Stimulated activated CD8-positive, alpha-beta memory T cell treated with anti-CD3 and anti-CD28 coated beads, Interleukin-7, amount 100 ng/mL, for 1 hour (primary cell): ENCODE measurements around the gene PRKCSH.
"Not testable (repeated sequence)": the region's sequence is repeated elsewhere in the genome, so short reads cannot be mapped to it uniquely, and the experiment has no call there.

ENCODE experiments used
- DNase-seq, 2 donors: peaks; one replicate each; pipeline ENCODE4 v3.0.0-alpha.2; 2020; ENCODE audit warnings: low read depth in 2 of 2

PRKCSH gene

DNA sequence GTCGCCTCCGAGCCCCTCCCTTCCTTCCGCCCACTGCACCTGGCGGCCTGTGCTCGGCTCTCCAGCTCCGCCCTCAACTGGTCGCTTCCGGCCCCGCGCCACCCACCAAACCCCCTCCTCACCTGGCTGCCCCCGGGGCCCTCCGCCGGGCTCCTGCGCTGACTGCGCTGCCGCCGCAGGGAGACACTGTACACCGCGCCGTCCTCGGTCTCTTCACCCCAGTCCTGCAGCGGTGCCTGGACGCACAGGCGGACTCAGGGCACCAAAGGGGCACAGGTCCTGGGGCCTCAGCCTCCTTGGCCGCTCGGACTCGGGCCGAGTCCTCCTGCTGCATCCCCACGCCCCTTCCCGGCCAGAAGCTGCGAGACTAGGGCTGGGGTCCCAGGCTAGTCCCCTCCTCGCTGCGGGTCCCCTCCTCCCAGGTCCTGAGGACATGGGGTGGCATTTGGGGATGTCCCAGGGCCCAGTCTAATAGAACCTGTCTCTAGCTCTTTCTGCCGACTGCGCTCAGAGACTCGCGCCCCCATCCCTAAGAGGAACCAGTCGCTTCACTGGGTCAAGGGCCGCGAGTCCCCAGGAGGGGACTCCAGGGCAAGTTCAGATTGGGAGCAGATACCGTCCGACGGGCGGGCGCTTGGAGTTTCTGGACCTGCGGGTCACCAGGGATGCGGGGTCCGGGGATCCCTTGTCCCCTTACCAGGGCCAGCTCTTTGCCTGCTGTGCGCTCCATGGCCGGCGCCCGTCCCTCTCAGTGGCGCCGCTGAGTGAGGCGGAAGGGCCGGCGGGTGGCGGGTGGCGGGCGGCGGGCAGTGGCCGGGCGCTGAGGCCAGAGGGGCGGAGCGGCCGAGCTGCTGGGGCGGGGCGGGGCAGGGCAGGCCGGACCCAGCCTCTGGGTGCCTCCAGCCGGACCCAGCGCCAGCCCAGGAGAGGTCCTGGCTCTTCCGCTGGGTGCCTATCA is 16.6 kb upstream of the PRKCSH start, which contains the start of gene RGL3:
Gene RGL3, minus strand, starts transcription at position 766 of the 958 bp plus-strand sequence. Its CDS starts 36 bp downstream, at position 730.
- DNase-seq: no peak

DNA sequence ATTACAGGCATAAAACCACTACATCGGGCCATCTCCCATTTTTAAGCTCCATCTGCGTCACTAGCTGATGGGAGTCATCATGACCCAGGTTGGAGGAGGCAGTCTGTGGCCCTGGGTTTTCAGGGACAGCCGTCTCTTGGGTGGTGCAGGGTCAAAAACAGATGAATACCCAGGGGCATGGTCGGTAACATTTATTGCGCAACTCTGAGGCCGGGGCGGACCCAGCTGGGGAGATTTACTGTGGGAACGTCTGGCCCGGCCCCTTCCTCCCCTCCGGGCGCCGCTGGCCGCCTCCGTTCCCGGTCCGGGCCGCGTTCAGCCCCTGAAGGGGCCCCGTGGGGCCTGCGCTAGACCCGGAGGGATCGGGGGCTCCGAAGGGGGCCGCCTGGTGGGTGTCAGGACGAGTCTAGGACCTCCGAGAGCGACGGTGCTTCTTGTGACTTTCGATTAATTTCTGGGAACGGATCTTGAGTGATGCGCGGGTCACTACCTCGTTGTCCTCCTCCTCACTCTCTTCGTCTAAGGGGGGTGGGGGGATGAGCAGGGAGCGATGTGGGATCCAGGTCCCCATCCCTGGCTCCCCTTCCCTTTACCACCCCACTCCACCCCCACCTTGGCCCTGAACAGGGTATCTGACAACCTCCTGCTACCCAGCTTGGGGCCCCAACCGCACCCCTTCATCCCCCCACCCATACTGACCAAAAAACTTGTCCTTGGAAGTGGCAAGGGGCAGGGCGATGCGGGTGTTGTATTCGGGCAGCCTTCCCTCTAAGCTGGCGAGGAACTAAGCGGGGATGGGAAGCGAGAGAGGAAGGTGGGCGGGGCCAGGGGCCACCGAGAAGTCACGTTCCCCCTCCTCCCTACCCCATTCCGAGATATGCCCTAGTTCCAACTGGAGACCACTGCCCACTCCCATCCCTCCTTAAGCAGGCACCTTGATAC is 14.7 kb upstream of the PRKCSH start:
- no peak for DNase-seq

DNA sequence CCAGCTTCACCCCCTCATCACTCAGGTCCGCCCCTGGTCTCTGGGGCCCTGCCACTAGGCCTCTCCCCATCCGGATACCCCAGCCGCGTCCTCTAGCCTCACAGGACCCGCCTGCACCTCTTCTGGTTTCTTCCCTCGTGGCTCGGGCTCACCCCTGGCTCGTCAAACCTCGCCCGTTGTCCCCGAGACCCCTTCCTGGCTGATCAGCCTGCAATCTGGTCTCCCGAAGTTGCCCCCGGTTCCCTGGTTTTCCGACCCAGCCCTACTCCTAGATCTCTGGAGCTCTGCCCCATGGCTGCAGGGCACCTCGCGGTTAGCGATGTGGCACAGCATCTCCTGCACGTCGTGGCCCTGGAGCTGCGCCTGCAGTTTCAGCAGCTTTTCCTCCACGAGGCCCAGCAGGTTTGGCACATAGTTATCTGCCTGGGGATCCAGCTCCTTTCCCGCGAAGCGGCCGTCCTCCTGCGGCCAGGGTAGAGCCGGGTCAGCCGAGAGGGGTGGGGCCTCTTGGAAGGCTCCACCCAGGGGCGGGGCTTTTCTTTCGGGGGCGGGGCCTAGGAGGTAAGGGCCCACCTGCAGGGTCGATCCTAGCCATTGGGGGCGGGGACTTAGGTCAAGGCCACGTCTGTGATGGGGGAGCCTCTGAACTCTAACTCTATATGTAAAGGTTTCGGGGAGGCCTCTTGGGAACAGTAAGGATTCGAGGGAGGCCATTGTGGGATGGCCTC is 13.9 kb upstream of the PRKCSH start:
- no peak for DNase-seq

DNA sequence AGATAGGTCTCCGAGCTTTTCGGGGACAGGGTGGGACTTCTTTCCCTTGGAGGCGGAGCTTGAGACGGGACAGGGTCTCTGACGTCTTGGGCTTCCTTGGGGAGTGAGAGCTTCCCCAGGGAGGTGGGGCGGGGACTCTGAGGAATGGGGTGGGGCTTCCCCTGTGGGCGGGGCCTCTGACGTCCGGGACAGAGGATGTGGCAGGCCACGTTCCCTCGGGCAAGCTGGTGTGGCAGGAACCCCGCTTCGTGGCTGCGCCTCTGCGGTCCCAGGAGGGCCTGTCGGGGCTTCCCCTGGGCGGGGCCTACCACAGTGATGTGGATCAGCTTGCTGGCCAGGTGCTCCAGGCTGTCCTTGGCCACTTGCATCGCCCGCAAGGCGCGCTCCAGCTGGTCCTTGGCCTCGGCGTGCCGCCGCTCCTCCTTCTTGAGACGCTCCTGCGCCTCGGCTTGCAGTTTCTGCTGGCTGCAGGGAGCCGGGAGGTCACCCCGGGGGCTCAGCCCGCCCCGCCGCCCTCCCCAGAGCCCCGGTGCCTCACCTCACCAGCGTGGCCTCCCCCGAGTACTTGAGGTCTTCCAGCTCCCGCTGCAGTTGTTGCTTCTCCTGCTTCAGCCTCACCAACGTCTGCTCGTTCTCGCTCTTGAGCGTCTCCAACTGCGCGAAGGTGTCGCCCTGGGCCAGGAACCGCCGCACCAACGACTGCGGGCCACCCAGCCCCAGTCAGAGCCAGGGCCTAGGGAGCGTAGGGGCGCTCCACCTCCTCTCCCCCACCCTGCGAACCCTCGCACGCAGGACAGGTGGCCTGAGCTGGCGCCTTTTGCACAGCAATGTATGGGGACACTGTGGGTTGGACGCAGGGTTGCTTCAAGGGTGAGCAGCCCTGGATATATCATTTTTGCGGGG is 13.0 kb upstream of the PRKCSH start:
- peak in 1 of 2 donors; percentile 28 for DNase-seq

DNA sequence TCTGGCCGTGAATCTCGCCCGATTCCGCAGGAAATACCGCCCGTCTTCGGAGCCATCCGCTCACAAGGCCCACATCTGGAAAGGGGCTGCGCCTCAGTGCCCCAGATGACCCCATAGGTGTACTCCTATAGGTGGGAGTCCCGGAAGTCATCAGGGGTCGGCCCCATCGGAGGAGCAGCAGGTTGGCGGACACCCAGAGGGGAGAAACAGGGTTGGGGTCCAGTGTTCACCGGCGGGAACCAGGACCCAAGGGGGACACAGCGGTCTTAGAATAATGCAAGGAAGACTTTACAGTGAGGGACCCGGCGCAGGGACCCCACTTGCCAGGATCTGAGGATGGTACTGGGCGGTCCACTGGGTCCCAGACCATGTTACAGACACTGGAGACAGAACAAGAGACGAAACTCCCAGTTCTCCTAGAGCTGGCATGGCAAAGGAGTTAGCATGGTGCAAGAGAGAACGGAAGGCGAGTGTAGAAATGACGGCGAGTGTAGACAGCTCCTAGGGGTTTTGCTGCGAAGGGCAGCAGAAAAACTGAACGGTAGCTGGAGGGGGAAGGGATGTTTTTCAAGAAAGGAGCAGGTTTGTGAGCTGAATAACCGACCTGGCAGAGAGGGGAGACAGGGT is 12.2 kb upstream of the PRKCSH start:
- DNase-seq: no peak

DNA sequence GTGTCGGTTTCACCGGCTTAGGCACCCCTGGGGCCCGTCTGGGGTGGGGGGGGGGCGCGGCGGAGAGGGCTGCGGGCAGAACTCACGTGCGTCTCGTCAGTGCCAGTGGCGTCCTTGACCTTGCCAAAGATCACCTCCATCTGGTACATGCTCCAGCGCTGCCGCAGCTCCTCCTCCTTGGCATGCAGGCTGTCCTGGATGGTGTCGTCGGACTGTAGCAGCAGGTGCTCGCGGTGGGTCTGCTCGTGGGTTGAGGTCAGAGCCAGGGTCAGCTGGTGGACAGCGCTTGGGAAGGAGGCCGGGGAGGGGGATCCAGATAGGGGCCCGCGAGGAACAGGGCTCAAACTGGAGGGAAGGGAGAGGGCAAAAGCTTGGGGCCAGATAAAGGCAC is 11.6 kb upstream of the PRKCSH start:
- DNase-seq: no peak

DNA sequence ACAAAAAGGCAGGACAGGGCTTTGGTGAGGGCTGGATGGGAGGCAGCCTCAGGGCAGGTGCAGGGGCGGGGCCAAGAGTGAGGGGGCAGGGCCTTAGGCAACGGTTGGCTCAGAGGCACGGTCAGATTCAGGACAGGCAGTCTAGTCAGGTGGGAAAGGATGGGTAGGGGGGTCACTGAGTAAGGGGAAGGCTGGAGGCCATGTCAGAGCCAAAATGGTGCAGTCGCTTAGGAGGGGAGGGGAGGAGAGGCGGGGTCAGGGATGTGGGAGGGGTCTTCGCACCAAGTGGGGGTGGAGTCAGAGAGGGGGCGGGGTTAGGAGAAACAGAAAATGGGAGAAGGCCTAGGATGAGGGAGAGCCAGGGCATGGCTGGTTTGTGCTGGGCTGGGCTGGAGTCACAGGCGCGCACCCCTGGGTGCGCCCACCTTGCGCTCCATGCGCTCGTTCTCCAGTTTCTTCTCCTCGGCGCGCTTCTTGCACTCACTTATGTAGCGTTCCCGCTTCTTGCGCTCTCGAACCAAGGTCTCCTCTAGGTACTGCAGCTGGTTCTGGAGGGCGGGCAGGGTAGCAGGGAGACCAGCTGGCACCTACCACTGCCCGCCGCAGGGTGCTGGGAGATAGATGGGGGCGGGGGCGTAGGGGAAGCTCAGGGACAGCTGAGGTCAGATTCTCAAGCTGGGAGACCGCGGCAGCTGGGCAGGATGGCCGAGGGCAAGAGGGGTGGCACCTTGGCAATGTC is 9.5 kb upstream of the PRKCSH start:
- no peak for DNase-seq

DNA sequence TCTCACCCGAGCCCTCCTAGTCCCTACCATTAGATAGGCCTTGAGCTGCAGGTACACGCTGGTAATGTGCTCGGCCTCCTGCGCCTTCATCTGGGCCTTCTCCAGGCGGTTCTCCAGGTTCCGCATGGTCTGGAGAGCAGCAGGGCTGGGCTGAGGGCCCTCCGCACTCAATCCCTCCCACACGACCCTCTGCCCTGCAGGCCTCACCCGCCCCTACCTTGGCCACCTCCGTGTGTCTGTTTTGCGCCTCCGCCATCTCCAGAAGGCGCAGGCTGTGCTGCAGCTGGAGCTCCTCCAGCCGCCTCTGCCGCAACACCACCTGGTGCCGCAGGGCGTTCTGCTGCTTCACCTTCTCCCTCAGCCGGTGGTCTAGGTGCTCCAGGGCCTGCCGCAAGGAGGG is 8.8 kb upstream of the PRKCSH start:
- no peak for DNase-seq

DNA sequence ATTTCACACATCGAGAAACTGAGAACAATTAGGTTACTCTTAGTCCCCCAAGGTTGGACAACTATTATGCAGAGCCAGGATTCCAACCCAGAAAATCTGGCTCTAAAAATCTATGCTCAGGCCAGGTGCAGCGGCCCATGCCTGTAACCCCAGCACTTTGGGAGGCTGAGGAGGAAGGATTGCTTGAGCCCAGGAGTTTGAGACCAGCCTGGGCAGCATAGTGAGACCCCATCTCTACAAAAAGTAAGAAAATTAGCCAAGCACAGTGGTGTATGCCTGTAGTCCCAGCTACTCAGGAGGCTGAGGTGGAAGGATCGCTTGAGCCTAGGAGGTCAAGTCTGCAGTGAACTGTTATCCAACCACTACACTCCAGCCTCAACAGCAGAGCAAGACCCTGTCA is 1.9 kb upstream of the PRKCSH start:
- DNase-seq: not testable (repeated sequence)

DNA sequence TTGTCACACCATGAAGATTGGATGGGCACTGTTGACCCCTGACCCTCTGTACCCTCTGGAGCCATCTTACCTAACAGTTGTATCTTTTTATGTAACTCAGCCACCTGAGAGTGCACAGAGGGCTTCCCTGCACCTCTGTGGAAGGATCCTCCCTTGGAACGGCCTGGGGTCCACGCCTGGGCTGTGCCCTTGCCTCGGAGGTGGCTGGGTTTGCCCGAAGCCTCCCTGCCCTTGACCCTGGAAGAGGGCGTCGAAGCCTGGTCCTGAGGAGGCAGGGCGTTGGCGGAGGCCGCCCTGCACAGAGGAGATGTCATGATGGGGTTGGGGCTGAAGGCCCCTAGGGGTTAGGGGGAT is 755 bp upstream of the PRKCSH start:
- DNase-seq: no peak

DNA sequence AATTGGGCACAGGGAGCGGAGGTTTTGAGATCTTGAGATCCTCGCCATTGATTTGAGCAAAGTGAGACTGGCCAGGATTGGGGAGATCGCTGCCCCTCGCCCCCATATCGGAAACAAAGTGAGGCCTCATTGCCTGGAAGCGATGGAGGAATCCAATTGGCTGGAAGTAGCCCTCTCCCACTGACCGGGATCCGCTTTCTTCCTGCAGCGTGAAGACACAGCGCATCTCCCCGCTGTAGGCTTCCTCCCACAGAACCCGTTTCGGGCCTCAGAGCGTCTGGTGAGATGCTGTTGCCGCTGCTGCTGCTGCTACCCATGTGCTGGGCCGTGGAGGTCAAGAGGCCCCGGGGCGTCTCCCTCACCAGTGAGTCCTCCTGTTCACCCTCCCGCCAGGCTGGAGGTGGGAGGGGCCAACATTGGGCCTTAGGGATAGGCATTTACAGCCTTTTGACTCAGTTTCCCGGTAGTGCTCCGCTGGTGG is 438 bp downstream of the PRKCSH start:
- DNase-seq: no peak

DNA sequence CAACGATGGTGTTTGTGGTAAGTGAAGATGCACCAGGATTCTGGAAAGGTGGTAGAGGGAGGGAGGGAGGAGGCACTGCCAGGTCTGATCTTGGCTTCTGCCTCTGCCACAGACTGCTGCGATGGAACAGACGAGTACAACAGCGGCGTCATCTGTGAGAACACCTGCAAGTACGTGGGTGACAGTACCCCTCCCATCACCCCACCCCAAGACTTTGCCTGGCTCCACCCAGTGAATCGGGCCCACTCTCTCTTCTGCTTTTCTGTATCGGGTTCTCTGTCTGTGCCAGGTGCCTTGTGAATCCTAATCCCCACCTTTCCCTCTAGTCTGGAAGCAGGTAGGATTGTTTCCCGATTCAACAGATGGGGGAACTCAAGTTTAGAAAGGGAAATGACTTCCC is 2.5 kb downstream of the PRKCSH start:
- DNase-seq: no peak

DNA sequence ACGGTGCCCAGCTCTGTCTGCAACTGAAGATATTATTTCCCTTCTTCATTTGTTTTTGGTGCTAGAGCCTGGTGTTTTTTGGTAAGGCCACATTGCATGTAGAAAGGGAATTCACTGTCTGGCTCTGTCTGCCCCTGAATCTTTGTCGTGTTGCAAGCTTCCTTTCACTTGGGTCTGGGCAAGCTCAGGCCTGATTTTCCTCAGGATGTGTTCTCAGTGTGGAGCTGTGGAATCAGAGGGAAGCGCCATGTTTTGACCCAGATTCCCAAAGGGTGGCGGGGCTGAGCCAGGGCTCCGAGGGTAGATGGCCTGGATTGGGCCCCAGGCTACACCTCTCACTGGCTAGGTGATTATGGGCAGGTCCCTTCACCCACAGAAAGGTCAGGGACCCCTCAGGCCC is 8.6 kb downstream of the PRKCSH start:
- DNase-seq: no peak

DNA sequence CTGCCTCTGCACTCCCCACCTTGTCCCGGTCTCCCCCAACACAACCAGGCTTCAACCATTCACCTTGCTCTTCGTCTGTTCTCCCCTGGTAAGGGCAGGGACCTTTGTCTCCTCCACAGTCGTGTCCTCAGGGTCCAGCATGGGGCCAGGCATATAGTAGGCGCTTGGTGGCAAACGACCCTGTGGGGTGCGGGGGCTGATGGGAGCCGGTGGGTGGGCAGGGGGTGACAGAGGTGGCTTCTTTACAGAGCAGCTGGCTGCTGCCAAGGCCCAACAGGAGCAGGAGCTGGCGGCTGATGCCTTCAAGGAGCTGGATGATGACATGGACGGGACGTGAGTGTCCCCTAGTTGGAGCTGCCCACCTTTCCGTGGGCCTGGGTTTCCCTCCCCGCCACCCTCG is 9.7 kb downstream of the PRKCSH start:
- no peak for DNase-seq

DNA sequence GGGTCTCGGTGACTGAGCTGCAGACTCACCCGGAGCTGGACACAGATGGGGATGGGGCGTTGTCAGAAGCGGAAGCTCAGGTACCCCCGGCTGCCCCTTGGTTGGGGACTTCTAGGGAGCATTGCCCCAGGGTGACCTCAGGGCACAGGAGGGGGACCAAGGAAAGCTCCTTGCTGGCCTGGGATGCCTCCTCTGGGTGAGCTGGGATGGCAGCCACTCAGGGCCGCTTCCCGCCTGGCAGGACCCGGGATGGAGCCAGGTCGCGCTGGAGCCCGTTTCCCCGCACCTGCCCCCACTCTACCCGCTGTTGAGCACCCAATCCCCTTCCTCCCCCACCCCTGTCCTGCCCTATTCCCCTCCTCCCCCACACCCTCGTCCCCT is 10.8 kb downstream of the PRKCSH start:
- no peak for DNase-seq

DNA sequence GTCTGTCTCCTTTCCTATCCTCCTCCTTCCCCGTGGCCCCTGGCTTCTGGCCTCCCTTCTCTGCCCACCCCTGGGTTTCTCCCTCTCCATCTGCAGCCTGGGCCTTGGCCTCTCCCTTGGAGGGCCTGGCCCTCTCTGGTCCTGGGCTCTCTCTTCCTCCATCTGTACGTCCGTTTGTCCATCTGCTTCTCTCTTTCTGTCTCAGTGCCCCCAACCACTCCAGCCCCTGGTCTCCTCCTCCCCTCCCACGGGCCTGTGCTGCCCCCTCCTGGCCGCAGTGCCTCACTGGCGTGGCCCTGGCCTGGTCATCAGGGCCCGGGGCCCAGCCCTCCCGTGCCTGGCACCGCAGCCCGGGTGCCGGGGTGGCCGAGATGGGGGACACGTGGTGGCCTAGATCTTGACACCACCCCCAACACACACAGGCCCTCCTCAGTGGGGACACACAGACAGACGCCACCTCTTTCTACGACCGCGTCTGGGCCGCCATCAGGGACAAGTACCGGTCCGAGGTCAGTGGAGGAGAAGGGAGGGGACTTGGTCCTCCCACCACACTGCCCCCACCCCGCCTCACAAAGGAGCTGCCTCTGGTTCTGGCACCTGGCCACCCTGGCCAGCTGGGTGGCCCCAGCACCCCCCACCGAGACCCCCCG is 11.3 kb downstream of the PRKCSH start:
- DNase-seq: peak in 1 of 2 donors; percentile 34

DNA sequence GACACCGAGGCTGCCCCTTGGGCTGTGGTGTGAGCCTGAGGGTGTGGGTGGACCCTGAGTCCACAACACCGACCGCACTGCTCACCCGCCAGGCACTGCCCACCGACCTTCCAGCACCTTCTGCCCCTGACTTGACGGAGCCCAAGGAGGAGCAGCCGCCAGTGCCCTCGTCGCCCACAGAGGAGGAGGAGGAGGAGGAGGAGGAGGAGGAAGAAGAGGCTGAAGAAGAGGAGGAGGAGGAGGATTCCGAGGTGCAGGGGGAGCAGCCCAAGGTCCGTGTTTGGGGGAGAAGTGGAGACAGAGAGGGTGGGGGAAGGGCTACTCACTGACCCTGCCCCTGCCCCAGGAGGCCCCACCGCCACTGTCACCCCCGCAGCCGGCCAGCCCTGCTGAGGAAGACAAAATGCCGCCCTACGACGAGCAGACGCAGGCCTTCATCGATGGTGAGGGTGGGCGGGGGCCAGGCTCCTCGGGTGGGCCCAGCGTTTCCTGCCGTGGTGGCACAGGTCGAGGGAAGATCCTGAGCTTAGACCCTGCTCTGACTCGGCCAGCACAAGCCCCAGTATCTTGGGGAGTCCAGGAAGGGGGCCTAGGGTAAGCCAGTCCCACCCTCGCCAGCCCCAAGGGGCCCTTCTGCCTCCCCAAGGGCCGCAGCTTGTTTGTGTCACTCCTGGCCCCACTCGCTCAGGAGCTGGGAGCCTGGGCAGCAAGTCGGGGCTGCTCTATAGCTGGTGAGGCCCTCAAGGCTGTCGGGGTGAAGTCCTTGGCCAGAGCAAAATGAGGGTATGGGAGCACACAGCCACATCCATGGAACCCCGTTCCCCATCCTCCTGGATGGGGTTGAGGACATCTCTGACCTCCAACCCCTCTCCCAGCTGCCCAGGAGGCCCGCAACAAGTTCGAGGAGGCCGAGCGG is 12.2 kb downstream of the PRKCSH start:
- no peak for DNase-seq

DNA sequence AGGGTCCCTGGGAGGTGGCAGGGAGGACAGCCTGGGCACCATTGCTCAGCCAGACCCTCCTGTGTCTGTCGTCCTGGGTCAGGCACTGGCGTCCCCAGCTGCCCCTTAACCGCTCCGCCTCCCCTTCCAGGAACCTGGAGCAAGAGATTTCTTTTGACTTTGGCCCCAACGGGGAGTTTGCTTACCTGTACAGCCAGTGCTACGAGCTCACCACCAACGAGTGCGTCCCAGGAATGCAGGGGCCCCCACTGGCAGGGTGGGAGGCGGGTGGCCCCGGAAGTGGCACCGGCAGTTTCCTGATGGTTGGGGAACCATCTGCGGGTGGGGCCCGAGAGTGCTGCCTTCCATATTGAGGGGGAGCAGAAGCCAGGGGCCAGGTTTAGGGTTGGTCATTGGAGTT is 13.0 kb downstream of the PRKCSH start:
- DNase-seq: no peak
